Measurements from ENCODE around the gene TMEM17. TPM values are rescaled to one million over a fixed set of nuclear protein-coding genes. Genes with fewer than 3 reads are reported as not detected.

Gene TMEM17
- total RNA-seq, 2 experiments from 2014 or later = 0.24 TPM; not detected in 1

DNA sequence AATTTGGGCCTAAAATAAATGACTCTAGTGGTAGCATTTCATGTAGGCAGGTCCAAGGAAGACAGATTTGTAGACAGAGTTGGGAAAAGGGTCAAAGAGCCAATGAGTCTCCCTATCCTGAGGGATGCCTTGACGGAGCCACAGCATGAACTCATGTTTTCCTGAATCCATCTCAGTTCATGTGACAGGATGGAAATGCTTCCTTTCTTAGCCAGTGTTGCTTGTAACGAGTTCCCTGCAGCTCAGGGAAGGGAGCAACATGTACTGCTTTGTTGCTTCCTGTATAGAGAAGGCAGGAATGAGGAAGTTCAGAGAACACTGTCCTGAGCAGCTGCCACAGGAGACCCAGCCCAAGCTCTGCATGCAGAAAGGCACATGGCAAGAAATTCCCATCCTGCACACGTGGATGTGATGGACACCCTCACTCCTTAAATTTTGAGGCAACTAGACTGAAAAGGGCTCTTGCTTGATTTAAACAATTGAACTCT is 27.9 kb downstream of the TMEM17 start:
- POLR2A ChIA-PET = no interaction called here
- CTCF ChIA-PET = interaction anchor here (1.3 kb wide), 1 partner anchor 21 kb away, joined by 3 read pairs; no protein-coding TSS in a partner anchor
- intact Hi-C loops (cut with micrococcal nuclease) = no loop called here
- H3K9me3 Mint-ChIP-seq = no peaks in the 10 kb centered on the region
- DNase-seq = no peak
- no peaks in the 10 kb centered on the region for H3K4me1 Mint-ChIP-seq (ENCODE audit: low read depth)
- H3K27ac Mint-ChIP-seq = no peak overlapping the region
- peaks cover 5% of the 10 kb centered on the region for H3K27me3 Mint-ChIP-seq
- no peaks in the 10 kb centered on the region for H3K36me3 Mint-ChIP-seq
- no peak overlapping the region for H3K4me3 Mint-ChIP-seq

DNA sequence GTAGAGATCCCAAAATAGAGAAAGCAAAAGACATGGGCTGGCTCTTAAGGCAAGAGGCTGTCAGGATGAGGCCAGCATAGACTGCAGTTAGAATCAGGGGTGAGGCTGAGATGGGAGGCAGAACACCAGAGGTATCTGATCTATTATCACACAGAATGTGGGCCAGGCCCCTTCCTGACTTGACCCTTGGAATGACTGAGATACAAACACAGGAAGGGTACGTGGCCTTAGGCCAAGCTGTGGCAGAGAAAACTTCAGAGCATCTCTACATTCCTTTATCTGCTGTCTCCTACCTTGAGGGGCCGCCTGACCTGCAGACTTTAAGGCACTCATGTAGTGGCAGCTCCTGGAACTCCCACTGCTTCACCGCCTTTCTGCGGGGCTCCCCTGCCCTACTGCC is 28.4 kb downstream of the TMEM17 start:
- no peaks in the 10 kb centered on the region for H3K9me3 Mint-ChIP-seq
- H3K27me3 Mint-ChIP-seq = peaks cover 5% of the 10 kb centered on the region
- H3K4me1 Mint-ChIP-seq (ENCODE audit: low read depth) = no peaks in the 10 kb centered on the region
- no peak for DNase-seq
- H3K27ac Mint-ChIP-seq = no peak overlapping the region
- H3K4me3 Mint-ChIP-seq = no peak overlapping the region
- CTCF ChIA-PET = interaction anchor here (1.3 kb wide), 1 partner anchor 21 kb away, joined by 3 read pairs; no protein-coding TSS in a partner anchor
- no peaks in the 10 kb centered on the region for H3K36me3 Mint-ChIP-seq
- intact Hi-C loops (cut with micrococcal nuclease) = no loop called here
- POLR2A ChIA-PET = no interaction called here

DNA sequence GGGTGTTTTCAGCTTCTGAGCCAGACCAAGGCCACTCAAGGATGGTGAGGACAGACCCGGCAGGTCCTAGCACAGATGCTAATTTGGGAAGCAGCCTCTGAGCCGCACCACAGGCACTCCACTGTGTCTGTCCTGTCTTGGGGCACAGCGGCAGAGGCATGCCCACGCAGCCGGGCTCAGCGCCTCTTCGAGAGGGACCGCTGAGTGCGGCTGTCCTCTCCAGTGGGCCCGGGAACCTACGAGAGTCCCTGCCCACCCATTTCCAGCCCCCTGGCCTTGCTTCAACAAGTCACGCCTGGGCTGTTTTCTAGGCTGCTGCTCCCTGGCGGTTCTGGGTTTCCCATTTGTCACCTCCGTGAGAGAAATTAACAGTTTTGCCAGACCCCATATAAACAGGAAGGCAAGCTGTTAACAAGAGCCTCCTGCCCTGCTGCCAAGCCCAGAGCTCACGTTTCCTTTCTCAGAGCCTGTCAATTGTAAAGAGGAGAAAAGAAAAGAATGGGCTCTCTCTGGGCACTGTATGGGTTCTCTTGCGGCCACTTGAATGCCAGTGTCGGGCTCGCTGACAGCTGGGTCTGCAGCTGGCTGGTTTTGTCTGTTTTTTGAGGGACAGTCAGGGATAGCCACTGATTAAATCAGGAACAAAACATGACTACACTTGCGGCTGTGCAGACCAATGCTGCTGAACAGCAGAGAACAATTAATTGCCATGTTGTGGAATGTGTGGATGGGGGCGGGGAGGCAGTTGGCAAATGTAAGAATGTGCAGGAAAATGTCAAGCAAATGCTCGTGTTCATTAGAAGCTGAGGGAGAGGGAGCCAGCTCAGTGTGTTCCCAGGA is 30.6 kb downstream of the TMEM17 start:
- DNase-seq = no peak
- Mint-ChIP-seq H3K4me1 (ENCODE audit: low read depth) (no peaks in the 10 kb centered on the region), H3K27ac (no peak overlapping the region), H3K9me3 (no peaks in the 10 kb centered on the region), H3K27me3 (peaks cover 7% of the 10 kb centered on the region), H3K36me3 (no peaks in the 10 kb centered on the region), H3K4me3 (no peak overlapping the region)
- ChIA-PET CTCF (interaction anchor here (1.1 kb wide), 1 partner anchor 7 kb away, joined by 3 read pairs; no protein-coding TSS in a partner anchor), POLR2A (no interaction called here)
- intact Hi-C loops (cut with micrococcal nuclease) = no loop called here

DNA sequence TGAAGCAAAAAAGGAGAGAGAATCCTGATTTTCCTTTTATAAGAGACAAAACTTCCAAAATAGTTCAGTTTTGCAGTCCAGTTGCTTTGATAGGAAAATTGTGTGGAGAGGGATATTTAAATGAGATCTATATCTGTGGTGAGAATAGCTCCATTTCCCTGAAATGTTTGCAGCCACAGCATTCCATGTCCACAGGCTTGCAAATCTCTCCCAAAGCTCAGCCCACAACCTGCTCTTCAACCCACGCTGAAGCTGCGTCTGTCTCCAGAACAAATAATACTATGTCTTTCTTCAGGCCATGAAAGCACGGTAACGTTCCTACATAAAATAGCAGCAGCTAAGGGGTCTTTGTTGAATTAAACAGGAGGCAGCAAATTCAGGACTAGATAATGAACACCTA is 31.8 kb downstream of the TMEM17 start:
- Mint-ChIP-seq H3K27ac (no peak overlapping the region), H3K9me3 (no peaks in the 10 kb centered on the region), H3K36me3 (no peaks in the 10 kb centered on the region), H3K27me3 (peaks cover 4% of the 10 kb centered on the region), H3K4me1 (ENCODE audit: low read depth) (no peaks in the 10 kb centered on the region), H3K4me3 (no peak overlapping the region)
- DNase-seq = no peak
- CTCF ChIA-PET = interaction anchor here (1.0 kb wide), 1 partner anchor 18 kb away, joined by 3 read pairs; no protein-coding TSS in a partner anchor
- POLR2A ChIA-PET = no interaction called here
- intact Hi-C loops (cut with micrococcal nuclease) = no loop called here

DNA sequence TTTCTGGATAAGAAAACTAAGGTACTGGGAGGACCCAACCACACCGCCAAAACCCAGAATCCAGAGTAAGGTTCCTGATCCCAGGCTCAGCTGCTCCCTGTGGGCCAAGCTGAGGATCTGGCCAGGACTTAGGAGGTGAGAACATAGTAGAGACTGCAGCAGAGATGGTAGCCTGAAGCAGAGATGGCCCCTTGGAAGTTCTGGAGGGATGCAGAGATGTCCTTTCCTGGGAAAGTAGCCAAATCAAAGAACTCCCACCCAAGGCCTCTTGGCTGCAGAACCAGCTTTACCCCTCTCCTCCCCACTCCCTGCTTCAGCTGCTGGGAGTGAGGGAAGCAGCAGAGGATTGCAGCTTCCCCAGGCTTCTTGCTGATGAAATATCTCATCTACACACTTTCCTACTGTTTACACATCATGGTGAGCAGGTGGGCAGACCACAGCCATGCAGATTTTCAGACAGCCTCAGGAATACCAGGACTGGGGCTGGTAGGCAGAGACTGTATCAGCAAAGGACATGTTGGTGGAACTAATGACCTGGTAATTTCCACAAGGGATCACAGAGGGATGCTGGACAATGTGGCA is 32.7 kb downstream of the TMEM17 start:
- H3K27me3 Mint-ChIP-seq = peaks cover 4% of the 10 kb centered on the region
- H3K4me3 Mint-ChIP-seq = no peak overlapping the region
- no peak for DNase-seq
- no peaks in the 10 kb centered on the region for H3K9me3 Mint-ChIP-seq
- CTCF ChIA-PET = no interaction called here
- no peaks in the 10 kb centered on the region for H3K4me1 Mint-ChIP-seq (ENCODE audit: low read depth)
- POLR2A ChIA-PET = interaction anchor here (0.6 kb wide), 1 partner anchor 1305 kb away, joined by 3 read pairs; no protein-coding TSS in a partner anchor
- no peaks in the 10 kb centered on the region for H3K36me3 Mint-ChIP-seq
- intact Hi-C loops (cut with micrococcal nuclease) = no loop called here
- H3K27ac Mint-ChIP-seq = no peak overlapping the region

DNA sequence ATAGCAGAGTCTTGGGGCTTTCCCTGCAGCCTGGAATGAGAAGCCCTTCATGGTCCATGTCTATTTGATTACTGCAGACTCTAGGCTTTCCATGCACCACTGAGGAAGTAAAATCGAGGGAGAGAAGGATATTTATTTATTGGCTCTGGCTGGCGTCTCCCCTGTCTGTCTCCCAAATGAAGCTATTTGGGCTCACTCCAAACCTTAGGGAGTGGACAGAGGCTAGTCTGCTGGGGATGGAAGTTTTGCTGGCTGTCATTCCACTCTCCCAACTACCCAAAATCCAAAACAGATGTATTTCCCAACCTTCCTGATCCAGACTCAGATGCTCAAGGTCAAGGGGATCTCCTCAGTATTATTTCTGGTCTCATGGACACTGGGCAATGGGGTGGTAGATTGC is 33.7 kb downstream of the TMEM17 start:
- H3K36me3 Mint-ChIP-seq = no peaks in the 10 kb centered on the region
- H3K27ac Mint-ChIP-seq = no peak overlapping the region
- ChIA-PET POLR2A (no interaction called here), CTCF (interaction anchor here (1.8 kb wide), 1 partner anchor 15 kb away, joined by 10 read pairs; no protein-coding TSS in a partner anchor)
- H3K4me1 Mint-ChIP-seq (ENCODE audit: low read depth) = no peaks in the 10 kb centered on the region
- H3K4me3 Mint-ChIP-seq = no peak overlapping the region
- H3K27me3 Mint-ChIP-seq = peaks cover 4% of the 10 kb centered on the region
- intact Hi-C loops (cut with micrococcal nuclease) = no loop called here
- no peak for DNase-seq
- H3K9me3 Mint-ChIP-seq = no peaks in the 10 kb centered on the region

DNA sequence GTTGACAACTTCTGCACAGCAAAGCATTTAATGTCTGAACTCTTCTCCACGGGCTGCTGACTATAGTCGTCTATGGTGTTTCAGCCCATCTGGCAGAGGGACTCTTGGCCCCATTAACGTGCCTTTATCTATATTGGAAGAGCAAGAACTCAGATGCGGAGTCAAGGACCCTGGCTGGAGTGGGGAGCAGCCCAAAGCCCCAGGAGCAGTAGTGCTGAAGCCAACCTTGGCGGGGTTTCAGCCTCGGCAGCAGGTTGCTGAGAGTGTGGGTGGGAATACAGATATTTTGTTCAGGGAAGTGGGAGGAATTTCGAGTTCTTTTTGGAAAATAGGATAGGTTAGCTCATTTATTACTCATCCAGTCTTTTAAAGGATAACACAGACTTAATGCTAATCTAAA is 34.2 kb downstream of the TMEM17 start:
- POLR2A ChIA-PET = no interaction called here
- no peak for DNase-seq
- CTCF ChIA-PET = interaction anchor here (1.8 kb wide), 1 partner anchor 15 kb away, joined by 10 read pairs; no protein-coding TSS in a partner anchor

DNA sequence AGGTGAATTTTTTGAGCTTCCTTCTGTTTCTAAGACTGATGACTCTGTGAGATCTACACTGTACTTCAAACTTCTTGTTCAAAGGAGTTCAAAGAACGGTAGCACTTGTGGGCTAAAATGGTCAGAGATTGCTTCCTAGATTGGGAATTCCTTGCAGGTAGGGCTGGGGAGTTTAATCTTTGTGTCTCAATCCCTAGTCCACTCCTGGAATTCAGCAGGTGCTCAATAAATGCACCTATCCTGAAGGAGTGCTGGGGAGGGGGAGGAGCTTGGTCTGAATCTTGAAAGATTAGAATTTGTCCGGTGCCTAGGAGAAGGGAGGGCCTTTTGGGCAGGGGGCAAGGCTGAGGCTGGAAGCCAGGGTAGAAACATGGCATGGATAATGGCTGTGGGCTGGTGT is 34.6 kb downstream of the TMEM17 start:
- POLR2A ChIA-PET = no interaction called here

More for the DNA sequence above, 34.2 kb downstream of the TMEM17 start:
- no peak overlapping the region for H3K4me3 Mint-ChIP-seq
- no peaks in the 10 kb centered on the region for H3K9me3 Mint-ChIP-seq
- H3K36me3 Mint-ChIP-seq = no peaks in the 10 kb centered on the region
- no peaks in the 10 kb centered on the region for H3K4me1 Mint-ChIP-seq (ENCODE audit: low read depth)
- peaks cover 4% of the 10 kb centered on the region for H3K27me3 Mint-ChIP-seq
- no peak overlapping the region for H3K27ac Mint-ChIP-seq
- intact Hi-C loops (cut with micrococcal nuclease) = no loop called here

DNA sequence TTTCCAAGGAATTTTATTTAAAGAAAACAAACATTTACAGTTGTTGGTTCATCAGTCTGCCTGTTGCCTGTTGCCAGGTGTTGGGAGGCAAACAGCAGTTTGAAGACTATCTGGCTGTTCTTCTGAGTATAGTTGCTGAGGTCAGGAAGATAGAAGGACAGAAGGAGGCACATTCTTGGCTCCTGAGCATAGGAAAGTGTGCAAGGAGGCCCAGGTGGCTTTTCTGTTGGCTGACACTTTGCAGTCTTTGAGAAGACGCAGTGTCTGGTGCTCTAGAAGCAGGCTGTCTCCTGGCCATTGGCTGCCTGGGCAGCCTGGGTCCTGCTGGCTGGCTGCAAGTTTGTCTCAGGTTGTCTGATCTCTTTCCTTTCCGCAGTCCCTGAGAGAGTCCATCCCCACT is 36.4 kb downstream of the TMEM17 start:
- POLR2A ChIA-PET = no interaction called here
- no peak overlapping the region for H3K27ac Mint-ChIP-seq
- no peaks in the 10 kb centered on the region for H3K4me1 Mint-ChIP-seq (ENCODE audit: low read depth)

More for the DNA sequence above, 34.6 kb downstream of the TMEM17 start:
- intact Hi-C loops (cut with micrococcal nuclease) = no loop called here
- CTCF ChIA-PET = interaction anchor here (1.8 kb wide), 1 partner anchor 14 kb away, joined by 10 read pairs; no protein-coding TSS in a partner anchor
- H3K27me3 Mint-ChIP-seq = peaks cover 4% of the 10 kb centered on the region
- H3K4me1 Mint-ChIP-seq (ENCODE audit: low read depth) = no peaks in the 10 kb centered on the region
- DNase-seq = no peak
- no peaks in the 10 kb centered on the region for H3K36me3 Mint-ChIP-seq
- H3K4me3 Mint-ChIP-seq = no peak overlapping the region
- H3K27ac Mint-ChIP-seq = no peak overlapping the region
- no peaks in the 10 kb centered on the region for H3K9me3 Mint-ChIP-seq

DNA sequence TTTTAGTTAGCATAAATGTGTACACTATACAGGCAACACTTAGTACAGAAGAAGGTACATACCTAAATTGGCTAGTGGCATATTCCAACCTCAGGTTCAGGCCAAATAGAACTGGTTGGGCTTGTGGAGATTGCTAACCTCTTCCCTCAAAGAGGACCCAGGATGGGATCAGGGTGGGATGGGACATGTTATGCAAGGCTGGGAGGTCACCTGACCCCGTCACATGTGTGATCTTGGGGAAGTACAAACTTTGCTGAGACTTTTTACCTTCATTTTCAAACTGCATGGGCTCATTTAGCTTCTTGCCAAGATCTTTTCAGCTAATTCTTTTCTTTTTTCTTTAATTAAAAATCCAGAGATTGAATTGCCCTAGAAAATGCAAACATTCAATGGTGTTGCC is 36.9 kb downstream of the TMEM17 start:
- Mint-ChIP-seq H3K4me3 (no peak overlapping the region), H3K4me1 (ENCODE audit: low read depth) (no peaks in the 10 kb centered on the region), H3K27ac (no peak overlapping the region), H3K36me3 (no peaks in the 10 kb centered on the region), H3K9me3 (no peaks in the 10 kb centered on the region), H3K27me3 (peaks cover 4% of the 10 kb centered on the region)
- ChIA-PET POLR2A (no interaction called here), CTCF (interaction anchor here (1.1 to 1.5 kb wide), 3 partner anchors 11 to 13 kb away, joined by 3 to 5 read pairs (median 4); no protein-coding TSS in a partner anchor)
- intact Hi-C loops (cut with micrococcal nuclease) = no loop called here
- DNase-seq = no peak

More for the DNA sequence above, 36.4 kb downstream of the TMEM17 start:
- Mint-ChIP-seq H3K9me3 (no peaks in the 10 kb centered on the region), H3K36me3 (no peaks in the 10 kb centered on the region), H3K4me3 (no peak overlapping the region), H3K27me3 (peaks cover 4% of the 10 kb centered on the region)
- DNase-seq = no peak
- intact Hi-C loops (cut with micrococcal nuclease) = no loop called here
- CTCF ChIA-PET = interaction anchor here (1.1 to 1.5 kb wide), 2 partner anchors 12 kb away, joined by 3 to 5 read pairs; no protein-coding TSS in a partner anchor

DNA sequence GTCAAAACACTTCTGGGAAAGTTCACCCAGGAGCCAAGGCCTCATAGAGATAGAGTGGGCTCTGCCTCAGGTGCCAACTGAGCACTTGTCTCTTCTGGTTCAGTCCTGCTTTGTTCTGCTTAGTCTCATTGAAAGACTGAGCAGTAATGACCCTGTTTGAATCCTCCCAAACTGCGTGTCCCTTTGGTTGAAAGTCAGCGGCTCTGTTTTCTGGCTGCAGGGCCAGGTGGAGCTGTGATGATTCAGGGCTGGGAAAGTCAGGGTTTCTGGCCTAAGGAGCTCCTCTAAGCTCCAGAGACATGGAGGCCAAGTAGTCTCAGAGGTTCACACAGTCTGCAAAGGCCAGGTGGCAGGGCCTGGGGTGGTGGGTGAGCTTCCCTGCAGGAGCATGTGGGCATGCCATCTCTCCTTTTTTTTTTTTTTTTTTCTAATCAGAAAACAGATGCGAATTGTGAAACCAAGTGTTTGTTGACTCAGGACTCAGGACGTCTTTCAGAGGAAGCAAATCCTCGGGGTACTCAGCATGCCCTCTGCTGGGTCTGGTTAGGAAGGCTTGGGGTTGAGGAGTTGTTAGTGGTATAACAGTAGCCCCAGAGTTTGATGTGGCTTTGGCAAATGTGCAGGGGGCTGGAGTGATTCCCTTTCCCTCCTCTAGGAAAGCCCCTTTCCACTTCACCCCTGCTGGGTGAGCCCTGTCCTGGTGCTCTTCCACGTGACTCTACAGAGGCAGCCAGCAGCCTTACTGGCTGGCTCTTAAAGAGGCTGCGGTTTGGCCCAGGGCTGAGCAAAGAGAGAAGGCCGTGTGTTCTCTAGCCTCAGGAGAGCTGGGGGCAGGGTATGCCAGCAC is 38.3 kb downstream of the TMEM17 start:
- no peaks in the 10 kb centered on the region for H3K4me1 Mint-ChIP-seq (ENCODE audit: low read depth)
- H3K9me3 Mint-ChIP-seq = no peaks in the 10 kb centered on the region
- intact Hi-C loops (cut with micrococcal nuclease) = no loop called here
- H3K27me3 Mint-ChIP-seq = peaks cover 1% of the 10 kb centered on the region
- no peaks in the 10 kb centered on the region for H3K36me3 Mint-ChIP-seq
- CTCF ChIA-PET = interaction anchor here (1.2 to 2.0 kb wide), 3 partner anchors 9 to 10 kb away, joined by 3 to 13 read pairs (median 5); no protein-coding TSS in a partner anchor
- no peak for DNase-seq
- POLR2A ChIA-PET = no interaction called here
- H3K27ac Mint-ChIP-seq = no peak overlapping the region
- no peak overlapping the region for H3K4me3 Mint-ChIP-seq
